ENCODE data around the gene WDR45B. TPM values are rescaled to one million over a fixed set of nuclear protein-coding genes. Genes with fewer than 3 reads are reported as not detected.

WDR45B gene
- total RNA-seq, 1 experiment from 2014 or later = 110 TPM

DNA sequence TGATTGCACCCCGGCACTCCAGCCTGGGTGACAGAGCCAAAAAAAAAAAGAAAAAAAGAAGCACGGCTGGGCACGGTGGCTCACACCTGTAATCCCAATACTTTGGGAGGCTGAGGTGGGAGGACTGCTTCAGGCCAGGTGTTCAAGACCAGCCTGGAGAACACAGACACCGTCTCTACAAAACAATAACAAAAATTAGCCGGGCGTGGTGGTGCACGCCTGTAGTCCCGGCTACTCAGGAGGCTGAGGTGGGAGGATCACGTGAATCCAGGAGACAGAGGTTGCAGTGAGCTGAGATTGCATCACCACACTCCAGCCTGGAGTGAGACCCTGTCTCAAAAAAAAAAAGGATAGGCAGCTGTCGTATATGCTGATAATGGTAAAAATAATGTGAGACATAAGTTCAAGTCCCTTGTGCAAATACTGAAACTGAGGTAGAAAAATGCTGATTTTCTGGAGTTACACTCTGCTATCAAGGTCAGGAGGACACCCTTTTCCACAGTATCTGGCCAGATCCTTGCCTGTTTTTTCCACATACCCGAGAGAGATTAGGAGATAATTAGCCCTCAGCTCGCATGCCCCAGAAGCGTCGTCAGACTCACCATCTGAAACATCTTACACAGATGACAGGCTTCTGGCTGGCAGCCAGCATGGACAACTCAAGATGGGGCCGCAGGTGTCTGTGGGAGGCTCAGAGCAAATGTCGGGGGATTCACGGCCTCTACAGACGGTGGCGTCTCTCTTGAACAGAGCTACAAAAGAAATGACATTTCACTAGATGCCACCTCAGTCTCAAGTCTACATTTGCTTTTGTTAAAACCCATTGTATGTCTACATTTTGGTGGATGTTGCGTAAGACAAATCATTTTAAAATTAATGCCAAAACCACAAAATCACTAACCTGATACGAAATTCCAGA, 36.8 kb downstream of the WDR45B start:
- no peak overlapping the region for H2BK15ac ChIP-seq (ENCODE audit: low read depth, low read length)
- Mint-ChIP-seq H3K4me1 (peaks cover 0 to 4% of the 10 kb centered on the region in 2 experiments; a peak in 1 of 4 replicates), H3K36me3 (ENCODE audit: insufficient read depth in 1 of 3, low read depth in 3 of 3) (peaks cover 26 to 84% (median 70%) of the 10 kb centered on the region in 3 experiments), H3K4me3 (no peak overlapping the region), H3K27me3 (ENCODE audit: low read depth) (no peaks in the 10 kb centered on the region; the same call in 1 of the 2 replicates), H3K27ac (peak overlapping the region in 1 of 3 experiments; percentile 87; a peak in 1 of 7 replicates), H3K9me3 (peaks cover 0 to 6% of the 10 kb centered on the region in 2 experiments; a peak in 3 of 5 replicates)
- H4K5ac ChIP-seq (ENCODE audit: insufficient read length, low read depth, low read length) = no peak overlapping the region
- no peak overlapping the region for H3K27ac ChIP-seq (ENCODE audit: insufficient read length, low read depth, low read length)
- no peak overlapping the region for H3K4ac ChIP-seq (ENCODE audit: low read depth, low read length)
- no peak overlapping the region for H3K23ac ChIP-seq (ENCODE audit: insufficient read length, low read depth, low read length)
- H3K9ac ChIP-seq (ENCODE audit: extremely low read depth, insufficient read length, low read length) = no peak overlapping the region
- no peak overlapping the region for H2AK5ac ChIP-seq (ENCODE audit: insufficient read length, low read length)
- H4K8ac ChIP-seq (replicated peaks; ENCODE audit: insufficient read length, low read depth, low read length) = no peak overlapping the region
- no peak overlapping the region for H2BK20ac ChIP-seq (ENCODE audit: low read depth, low read length, poor library complexity, severe bottlenecking)
- no peaks in the 10 kb centered on the region for H3K79me1 ChIP-seq (ENCODE audit: insufficient read depth, low read depth, low read length, poor library complexity, severe bottlenecking)
- TF ChIP-seq, protein P1, sequence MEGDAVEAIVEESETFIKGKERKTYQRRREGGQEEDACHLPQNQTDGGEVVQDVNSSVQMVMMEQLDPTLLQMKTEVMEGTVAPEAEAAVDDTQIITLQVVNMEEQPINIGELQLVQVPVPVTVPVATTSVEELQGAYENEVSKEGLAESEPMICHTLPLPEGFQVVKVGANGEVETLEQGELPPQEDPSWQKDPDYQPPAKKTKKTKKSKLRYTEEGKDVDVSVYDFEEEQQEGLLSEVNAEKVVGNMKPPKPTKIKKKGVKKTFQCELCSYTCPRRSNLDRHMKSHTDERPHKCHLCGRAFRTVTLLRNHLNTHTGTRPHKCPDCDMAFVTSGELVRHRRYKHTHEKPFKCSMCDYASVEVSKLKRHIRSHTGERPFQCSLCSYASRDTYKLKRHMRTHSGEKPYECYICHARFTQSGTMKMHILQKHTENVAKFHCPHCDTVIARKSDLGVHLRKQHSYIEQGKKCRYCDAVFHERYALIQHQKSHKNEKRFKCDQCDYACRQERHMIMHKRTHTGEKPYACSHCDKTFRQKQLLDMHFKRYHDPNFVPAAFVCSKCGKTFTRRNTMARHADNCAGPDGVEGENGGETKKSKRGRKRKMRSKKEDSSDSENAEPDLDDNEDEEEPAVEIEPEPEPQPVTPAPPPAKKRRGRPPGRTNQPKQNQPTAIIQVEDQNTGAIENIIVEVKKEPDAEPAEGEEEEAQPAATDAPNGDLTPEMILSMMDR (conservative IDR thresholded peaks at IDR 0.05) = no peak
- H3K56ac ChIP-seq (ENCODE audit: insufficient read length, low read depth, low read length) = no peak overlapping the region
- no peaks in the 10 kb centered on the region for H3K79me2 ChIP-seq (ENCODE audit: insufficient read depth, low read length)
- H3K14ac ChIP-seq (ENCODE audit: insufficient read depth, low read length) = no peak overlapping the region
- no peak overlapping the region for H2BK120ac ChIP-seq (ENCODE audit: low read depth, low read length, poor library complexity, severe bottlenecking)
- no peak overlapping the region for H3K4me2 ChIP-seq (ENCODE audit: insufficient read depth, insufficient read length, low read length)
- H2AFZ ChIP-seq (ENCODE audit: low read length) = no peak overlapping the region
- no peak overlapping the region for H3K18ac ChIP-seq (ENCODE audit: insufficient read length, low read depth, low read length)
- no peaks in the 10 kb centered on the region for H3K23me2 ChIP-seq (ENCODE audit: insufficient read length, low read depth, low read length, poor library complexity, severe bottlenecking)
- no CpG with 5 or more reads among the region's 21 CpGs for WGBS (ENCODE audit: extremely low coverage, insufficient read length, low lambda C conversion rate)
- H3K27me3 ChIP-seq (ENCODE audit: insufficient read depth, low read length) = no peaks in the 10 kb centered on the region
- no peak overlapping the region for H3T11ph ChIP-seq (ENCODE audit: low read length)
- no peaks in the 10 kb centered on the region for H4K20me1 ChIP-seq (ENCODE audit: control insufficient read depth, insufficient read depth, insufficient read length)
- no peaks in the 10 kb centered on the region for H3K4me1 ChIP-seq (ENCODE audit: insufficient read depth, low read length)
- no peak for DNase-seq
- H4K91ac ChIP-seq (ENCODE audit: insufficient read length, low read depth, low read length) = no peak overlapping the region
- H3K9me3 ChIP-seq (ENCODE audit: control insufficient read depth, low read depth, low read length) = no peaks in the 10 kb centered on the region
- no peak overlapping the region for H2BK12ac ChIP-seq (ENCODE audit: insufficient read length, low read depth, low read length)
- no peak overlapping the region for H2BK5ac ChIP-seq (ENCODE audit: insufficient read length, low read length)
